SK-N-SH (cell line): ENCODE data around the gene IL18BP. TPM values are rescaled to one million over a fixed set of nuclear protein-coding genes. Genes with fewer than 3 reads are reported as not detected.

Experiments used
- CTCF ChIA-PET: fragments of 300-600, 350-600 bp; formaldehyde crosslinking; extraction: SDS; loops from one replicate; lab custom pipeline; 2021; lab: Yijun Ruan, JAX
- POLR2A ChIA-PET: fragments of 350-600 bp; sonication (Branson Sonifier 250); formaldehyde crosslinking; extraction: SDS; loops from one replicate; lab custom pipeline; 2020; ENCODE audit warnings: antibody characterized with exemption, inconsistent platforms; lab: Yijun Ruan, JAX
- DNase-seq: peaks from one replicate; pipeline ENCODE4 v3.0.0; 2012
- H2AFZ ChIP-seq: fragments of 200-600 bp; sonication (generic); 2 replicates; pipeline ENCODE4 v1.8.1; 2016; ENCODE audit warnings: antibody characterized with exemption, mild to moderate bottlenecking, low read depth
- H3F3A ChIP-seq: fragments of 200-600 bp; sonication (generic); replicated peaks from 2 replicates; pipeline ENCODE3; 2016; ENCODE audit warnings: antibody characterized with exemption, mild to moderate bottlenecking; ENCODE audit not compliant: insufficient read depth
- H3K27ac ChIP-seq, 2 experiments: fragments of 200-500 bp in 1 of 2; fragments of 200-600 bp in 1 of 2; sonication (Bioruptor generic) in 1 of 2; sonication (generic), shearing (Covaris generic) in 1 of 2; 2 replicates each; pipeline versions ENCODE4 v1.5.1 to v1.6.1; 2014 to 2016; ENCODE audit warnings: low read depth in 2 of 2, inconsistent platforms in 1 of 2, low read length in 1 of 2, mild to moderate bottlenecking in 1 of 2, mixed read lengths in 1 of 2
- H3K27me3 ChIP-seq: fragments of 200-600 bp; sonication (generic), shearing (Covaris generic); 2 replicates; pipeline ENCODE4 v1.6.1; 2016; ENCODE audit warnings: mixed run types; ENCODE audit not compliant: insufficient read depth
- H3K36me3 ChIP-seq, 2 experiments: fragments of 200-500 bp in 1 of 2; fragments of 200-600 bp in 1 of 2; sonication (Bioruptor generic) in 1 of 2; sonication (generic) in 1 of 2; replicated peaks in 1 of 2; 2 replicates each; pipeline versions ENCODE3 to v1.5.1; 2014 to 2016; ENCODE audit warnings: low read length in 1 of 2, mild to moderate bottlenecking in 1 of 2; ENCODE audit not compliant: insufficient read depth in 2 of 2, control insufficient read depth in 1 of 2
- H3K4me1 ChIP-seq, 2 experiments: fragments of 200-500 bp in 1 of 2; fragments of 200-600 bp in 1 of 2; sonication (Bioruptor generic) in 1 of 2; sonication (generic), shearing (Covaris generic) in 1 of 2; 2 replicates each; pipeline versions ENCODE4 v1.5.1 to v1.6.1; 2014 to 2016; ENCODE audit warnings: low read depth in 1 of 2, low read length in 1 of 2, mixed run types in 1 of 2; ENCODE audit not compliant: insufficient read depth in 2 of 2, control insufficient read depth in 1 of 2
- H3K4me2 ChIP-seq: fragments of 200-600 bp; sonication (generic), shearing (Covaris generic); 2 replicates; pipeline ENCODE4 v1.6.1; 2017; ENCODE audit warnings: mixed run types
- H3K4me3 ChIP-seq, 2 experiments: fragments of 200-500 bp in 1 of 2; fragments of 200-600 bp in 1 of 2; sonication (Bioruptor generic) in 1 of 2; sonication (generic), shearing (Covaris generic) in 1 of 2; 2 replicates each; pipeline versions ENCODE4 v1.5.1 to v1.8.1; 2014 to 2016; ENCODE audit warnings: low read depth in 2 of 2, inconsistent platforms in 1 of 2, low read length in 1 of 2, mild to moderate bottlenecking in 1 of 2, mixed read lengths in 1 of 2, moderate library complexity in 1 of 2
- H3K79me2 ChIP-seq: fragments of 200-600 bp; sonication (generic); 2 replicates; pipeline ENCODE4 v1.8.1; 2017; ENCODE audit warnings: mild to moderate bottlenecking; ENCODE audit not compliant: insufficient read depth
- H3K9ac ChIP-seq: fragments of 200-600 bp; sonication (generic); 2 replicates; pipeline ENCODE4 v1.6.1; 2017; ENCODE audit warnings: mixed run types
- H3K9me2 ChIP-seq: fragments of 200-600 bp; sonication (generic); 2 replicates; pipeline ENCODE4 v1.6.1; 2017; ENCODE audit warnings: mixed run types
- H3K9me3 ChIP-seq: fragments of 200-600 bp; sonication (generic); 2 replicates; pipeline ENCODE4 v1.6.1; 2017; ENCODE audit warnings: mixed run types, mild to moderate bottlenecking, moderate library complexity
- H4K20me1 ChIP-seq: fragments of 200-600 bp; sonication (generic); 2 replicates; pipeline ENCODE4 v1.6.1; 2017; ENCODE audit warnings: mild to moderate bottlenecking, mixed run types; ENCODE audit not compliant: insufficient read depth
- CHD2 ChIP-seq: fragments of 150-350 bp; IDR thresholded peaks from 2 replicates; pipeline ENCODE4 v1.6.1; 2018; ENCODE audit warnings: low read length; ENCODE audit not compliant: partially characterized antibody
- ELF1 ChIP-seq: IDR thresholded peaks from 2 replicates; pipeline ENCODE4 v1.4.0; 2012
- FOSL2 ChIP-seq: IDR thresholded peaks from 2 replicates; pipeline ENCODE4 v1.4.0; 2012; ENCODE audit warnings: low read depth, mild to moderate bottlenecking, moderate library complexity, borderline replicate concordance
- FOXJ3 ChIP-seq: sonication (generic); formaldehyde crosslinking; IDR thresholded peaks from 2 replicates; pipeline ENCODE4 v1.5.1; 2020; ENCODE audit warnings: mild to moderate bottlenecking, missing genetic modification reagents
- GABPA ChIP-seq: IDR thresholded peaks from 2 replicates; pipeline ENCODE4 v1.4.0; 2012; ENCODE audit warnings: low read depth, mild to moderate bottlenecking
- JUND ChIP-seq: IDR thresholded peaks from 2 replicates; pipeline ENCODE4 v1.4.0; 2012
- MEF2A ChIP-seq: IDR thresholded peaks from 2 replicates; pipeline ENCODE4 v1.4.0; 2012; ENCODE audit warnings: low read depth, borderline replicate concordance
- MXI1 ChIP-seq: IDR thresholded peaks from 2 replicates; pipeline ENCODE4 v1.6.1; 2012; ENCODE audit warnings: mild to moderate bottlenecking, low read depth, low read length, improper control_type of control experiment
- NFIC ChIP-seq: IDR thresholded peaks from 2 replicates; pipeline ENCODE4 v1.4.0; 2012; ENCODE audit warnings: borderline replicate concordance
- NRF1 ChIP-seq: IDR thresholded peaks from 2 replicates; pipeline ENCODE4 v1.6.1; 2012; ENCODE audit warnings: low read depth, mild to moderate bottlenecking, low read length
- PBX3 ChIP-seq: IDR thresholded peaks from 2 replicates; pipeline ENCODE4; 2012
- POLR2AphosphoS5 ChIP-seq: IDR thresholded peaks from 2 replicates; pipeline ENCODE4 v1.6.1; 2012; ENCODE audit warnings: low read depth, low read length
- TCF12 ChIP-seq: IDR thresholded peaks from 2 replicates; pipeline ENCODE4 v1.4.0; 2012
- TEAD4 ChIP-seq: IDR thresholded peaks from 2 replicates; pipeline ENCODE4 v1.4.0; 2012; ENCODE audit warnings: mild to moderate bottlenecking, borderline replicate concordance; ENCODE audit not compliant: insufficient read depth
- USF1 ChIP-seq: IDR thresholded peaks from 2 replicates; pipeline ENCODE4 v1.4.0; 2012; ENCODE audit warnings: low read depth, borderline replicate concordance
- USF2 ChIP-seq: fragments of 150-350 bp; IDR thresholded peaks from 2 replicates; pipeline ENCODE4 v1.6.1; 2017; ENCODE audit warnings: antibody characterized with exemption, low read length, low read depth, borderline replicate concordance
- YY1 ChIP-seq: IDR thresholded peaks from 2 replicates; pipeline ENCODE4 v1.4.0; 2012; ENCODE audit warnings: low read depth, mild to moderate bottlenecking
- WGBS: methylation state at CpG from one replicate; pipeline ENCODE4 v1.1.6; 2017; ENCODE audit warnings: low lambda C conversion rate; 5-methylcytosine and 5-hydroxymethylcytosine counted together
- polyA plus RNA-seq, 3 experiments: library from polyadenylated mRNA; depleted of rRNA; stranded (reverse); fragments of >200 nt; gene quantifications; 2 replicates each; pipeline ENCODE4 v1.2.3, GENCODE V29; 2012
- TF ChIP-seq, protein P1 (sequence below): IDR thresholded peaks from 2 replicates; pipeline ENCODE4 v1.4.0; 2012; ENCODE audit warnings: low read depth
- TF ChIP-seq, protein P2 (sequence below): fragments of 200-600 bp; sonication (generic); IDR thresholded peaks from 2 replicates; pipeline ENCODE4 v1.6.1; 2017; ENCODE audit warnings: antibody characterized with exemption, mild to moderate bottlenecking, moderate library complexity

IL18BP gene
- polyA plus RNA-seq, 1 of the 3 experiments (the other 2 are of a cell fraction), result 5.0 TPM

DNA sequence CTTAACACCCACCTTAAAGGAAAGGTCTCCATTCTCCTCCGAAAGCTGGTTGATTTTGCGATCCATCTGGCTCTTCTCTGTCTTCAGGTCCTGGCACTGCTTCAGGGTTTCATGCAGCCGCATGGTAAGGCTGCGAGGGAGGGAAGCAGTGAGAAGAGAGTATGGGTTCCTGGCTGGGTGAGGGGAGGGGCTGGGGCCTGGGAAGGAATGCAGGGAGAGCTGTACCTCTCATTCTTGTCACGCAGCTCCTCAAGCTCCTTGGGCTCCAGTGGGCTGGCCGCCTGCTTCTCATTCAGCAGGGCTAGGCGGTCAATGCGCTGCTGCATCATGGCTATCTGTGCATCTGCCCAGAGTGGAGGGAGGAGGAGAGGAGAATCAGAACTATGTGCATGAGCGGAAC, 19.5 kb downstream of the IL18BP start:
- Histone ChIP-seq H3K36me3 (peaks cover 66 to 96% of the 10 kb centered on the region in 2 experiments), H3K9me3 (no peaks in the 10 kb centered on the region), H3K4me1 (no peaks in the 10 kb centered on the region), H3K9ac (no peak overlapping the region), H3K27ac (no peak overlapping the region), H3K4me2 (no peak overlapping the region), H3K9me2 (no peaks in the 10 kb centered on the region), H4K20me1 (0 out of 2 replicates have a peak, but pooled peaks cover 9% of the 10 kb centered on the region), H3K4me3 (no peak overlapping the region), H3K27me3 (no peaks in the 10 kb centered on the region), H2AFZ (no peak overlapping the region), H3K79me2 (peaks cover 15% of the 10 kb centered on the region), H3F3A (no peaks in the 10 kb centered on the region)
- POLR2A ChIA-PET, result interaction anchor here (2.1 kb wide), 1 partner anchor 13 kb away, joined by 7 read pairs; no protein-coding TSS in a partner anchor
- CTCF ChIA-PET, result interaction anchor here (0.8 to 21.4 kb wide), 6 partner anchors 12 to 453 kb away, joined by 3 to 416 read pairs (median 4); partner anchors contain the start of gene LAMTOR1
- 94% methylated on average over 9 of the region's 9 CpGs for WGBS
- no peak for TF ChIP-seq YY1
- TF ChIP-seq USF1, result no peak
- no peak for TF ChIP-seq MXI1
- TF ChIP-seq, protein P1, sequence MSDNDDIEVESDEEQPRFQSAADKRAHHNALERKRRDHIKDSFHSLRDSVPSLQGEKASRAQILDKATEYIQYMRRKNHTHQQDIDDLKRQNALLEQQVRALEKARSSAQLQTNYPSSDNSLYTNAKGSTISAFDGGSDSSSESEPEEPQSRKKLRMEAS, result no peak
- TF ChIP-seq, protein P2, sequence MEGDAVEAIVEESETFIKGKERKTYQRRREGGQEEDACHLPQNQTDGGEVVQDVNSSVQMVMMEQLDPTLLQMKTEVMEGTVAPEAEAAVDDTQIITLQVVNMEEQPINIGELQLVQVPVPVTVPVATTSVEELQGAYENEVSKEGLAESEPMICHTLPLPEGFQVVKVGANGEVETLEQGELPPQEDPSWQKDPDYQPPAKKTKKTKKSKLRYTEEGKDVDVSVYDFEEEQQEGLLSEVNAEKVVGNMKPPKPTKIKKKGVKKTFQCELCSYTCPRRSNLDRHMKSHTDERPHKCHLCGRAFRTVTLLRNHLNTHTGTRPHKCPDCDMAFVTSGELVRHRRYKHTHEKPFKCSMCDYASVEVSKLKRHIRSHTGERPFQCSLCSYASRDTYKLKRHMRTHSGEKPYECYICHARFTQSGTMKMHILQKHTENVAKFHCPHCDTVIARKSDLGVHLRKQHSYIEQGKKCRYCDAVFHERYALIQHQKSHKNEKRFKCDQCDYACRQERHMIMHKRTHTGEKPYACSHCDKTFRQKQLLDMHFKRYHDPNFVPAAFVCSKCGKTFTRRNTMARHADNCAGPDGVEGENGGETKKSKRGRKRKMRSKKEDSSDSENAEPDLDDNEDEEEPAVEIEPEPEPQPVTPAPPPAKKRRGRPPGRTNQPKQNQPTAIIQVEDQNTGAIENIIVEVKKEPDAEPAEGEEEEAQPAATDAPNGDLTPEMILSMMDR, result no peak
- TF ChIP-seq TEAD4, result no peak
- TF ChIP-seq ELF1, result no peak
- TF ChIP-seq MEF2A, result no peak
- no peak for TF ChIP-seq CHD2
- no peak for TF ChIP-seq PBX3
- TF ChIP-seq USF2, result no peak
- TF ChIP-seq POLR2AphosphoS5, result no peak
- no peak for TF ChIP-seq JUND
- no peak for TF ChIP-seq NRF1
- TF ChIP-seq FOSL2, result no peak
- TF ChIP-seq GABPA, result no peak
- TF ChIP-seq NFIC, result no peak
- no peak for TF ChIP-seq TCF12
- no peak for TF ChIP-seq FOXJ3 (CRISPR knock-in tag)
- DNase-seq, result no peak
